ENCODE measurements around the gene CBX7.

Gene CBX7

GRCh38 chr22:39130152-39130704 lies 22.3 kb downstream of the CBX7 start:
- DNase-seq: peak in 1 of 10 donors; percentile 42
- intact Hi-C loops (cut with DNase I): no loop called here

DNA sequence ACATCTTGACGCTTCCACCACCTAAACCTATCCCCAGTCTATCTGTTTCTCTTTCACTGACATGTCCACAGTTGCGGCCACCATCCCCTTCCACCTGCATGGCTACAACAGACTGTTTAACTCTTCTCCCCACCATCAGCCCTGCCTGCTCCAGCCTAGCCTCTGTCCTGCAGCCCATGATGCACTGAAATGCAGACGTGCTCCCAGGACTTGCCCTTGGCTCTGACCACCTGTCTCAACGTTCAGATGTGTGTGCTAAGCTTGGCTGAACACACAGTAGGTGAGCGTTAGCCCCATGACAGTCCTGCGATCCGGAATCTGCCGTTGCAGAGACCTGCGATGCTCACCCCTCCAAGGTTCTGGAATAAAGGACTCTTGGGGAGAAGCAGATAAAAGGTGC lies 22.7 kb downstream of the CBX7 start:
- intact Hi-C loops (cut with DNase I): loop anchor here (10.0 kb wide), 1 partner anchor 125 kb away; no protein-coding TSS in a partner anchor
- DNase-seq: peak in 1 of 10 donors; percentile 67

GRCh38 chr22:39129081-39129480 lies 23.4 kb downstream of the CBX7 start:
- no peak for DNase-seq
- intact Hi-C loops (cut with DNase I): loop anchor here (10.0 kb wide), 1 partner anchor 124 kb away; no protein-coding TSS in a partner anchor

GRCh38 chr22:39128508-39128907 lies 24.0 kb downstream of the CBX7 start:
- peak in 3 of 10 donors; percentile 50 to 59 (median 57) for DNase-seq
- intact Hi-C loops (cut with DNase I): loop anchor here (10.0 kb wide), 1 partner anchor 124 kb away; no protein-coding TSS in a partner anchor

- DNase-seq: no peak
- intact Hi-C loops (cut with DNase I): loop anchor here (10.0 kb wide), 1 partner anchor 121 kb away; no protein-coding TSS in a partner anchor
These were observed 26.9 kb downstream of the CBX7 start for GRCh38 chr22:39125622-39126021.

GRCh38 chr22:39123751-39124581 lies 28.5 kb downstream of the CBX7 start:
- intact Hi-C loops (cut with DNase I): loop anchor here (2.0 to 10.0 kb wide), 3 partner anchors 119 to 357 kb away; no protein-coding TSS in a partner anchor

DNA sequence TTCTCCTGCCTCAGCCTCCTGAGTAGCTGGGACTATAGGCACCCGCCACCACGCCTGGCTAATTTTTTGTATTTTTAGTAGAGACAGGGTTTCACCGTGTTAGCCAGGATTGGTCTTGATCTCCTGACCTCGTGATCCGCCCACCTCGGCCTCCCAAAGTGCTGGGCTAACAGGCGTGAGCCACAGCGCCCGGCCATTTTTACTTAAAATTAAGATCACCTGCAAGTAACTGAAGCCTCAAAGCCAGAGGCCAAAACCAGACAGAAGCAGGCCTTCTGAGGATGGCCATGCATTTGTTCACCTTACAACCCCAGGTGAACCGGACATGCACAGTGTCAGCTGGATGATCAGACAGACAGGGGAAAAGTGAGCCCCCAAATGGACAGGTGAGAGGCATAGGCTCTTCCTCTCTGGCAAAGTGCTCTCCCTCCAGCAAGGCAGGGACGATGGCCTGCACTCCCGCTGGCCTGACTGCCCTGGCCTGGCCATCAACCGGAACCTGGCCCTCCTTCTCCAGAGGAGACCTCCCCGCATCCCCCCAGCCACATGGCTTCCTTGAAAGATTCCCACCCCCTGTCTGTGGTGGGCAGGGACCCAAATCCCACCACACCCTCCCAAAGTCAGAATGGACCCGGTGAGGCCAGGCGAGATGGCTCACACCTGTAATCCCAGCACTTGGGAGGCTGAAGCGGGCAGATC lies 29.6 kb downstream of the CBX7 start:
- peak in 2 of 10 donors; percentile 62 to 66 for DNase-seq
- intact Hi-C loops (cut with DNase I): loop anchor here (2.0 to 10.0 kb wide), 3 partner anchors 118 to 356 kb away; no protein-coding TSS in a partner anchor

More at GRCh38 chr22:39123751-39124581, 28.5 kb downstream of the CBX7 start:
- DNase-seq: peak in 1 of 10 donors; percentile 59

- intact Hi-C loops (cut with DNase I): loop anchor here (5.0 to 10.0 kb wide), 2 partner anchors 116 to 354 kb away; no protein-coding TSS in a partner anchor
- DNase-seq: no peak
These were observed 31.5 kb downstream of the CBX7 start for GRCh38 chr22:39120983-39121382.

- intact Hi-C loops (cut with DNase I): no loop called here
These were observed 34.8 kb downstream of the CBX7 start for GRCh38 chr22:39117585-39118191.

GRCh38 chr22:39115977-39116621 lies 36.4 kb downstream of the CBX7 start:
- intact Hi-C loops (cut with DNase I): no loop called here
- peak in 1 of 10 donors; percentile 16 for DNase-seq

More at GRCh38 chr22:39117585-39118191, 34.8 kb downstream of the CBX7 start:
- peak in 1 of 10 donors; percentile 47 for DNase-seq

DNA sequence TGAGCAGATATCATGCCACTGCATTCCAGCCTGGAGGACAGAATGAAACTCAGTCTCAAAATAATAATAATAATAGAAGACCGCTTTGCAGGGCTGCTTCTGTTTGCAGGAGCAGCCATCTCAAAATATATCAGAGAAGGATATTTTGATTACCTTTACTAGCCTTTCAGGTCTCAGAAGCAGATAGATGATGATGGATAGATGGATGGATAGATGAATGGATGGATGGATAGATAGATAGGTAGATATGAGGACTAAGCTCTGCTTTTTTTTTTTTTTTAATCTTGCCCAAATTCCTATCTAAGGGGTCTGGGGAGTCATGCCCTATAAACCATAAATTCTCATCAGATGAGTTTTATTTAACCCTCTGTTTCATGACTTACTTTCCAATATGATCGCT lies 36.9 kb downstream of the CBX7 start:
- DNase-seq: no peak
- intact Hi-C loops (cut with DNase I): no loop called here

GRCh38 chr22:39114112-39114511 lies 38.4 kb downstream of the CBX7 start:
- peak in 1 of 10 donors; percentile 21 for DNase-seq
- intact Hi-C loops (cut with DNase I): no loop called here

GRCh38 chr22:39110631-39111561 lies 41.6 kb downstream of the CBX7 start:
- DNase-seq: peak in 1 of 10 donors; percentile 14
- intact Hi-C loops (cut with DNase I): no loop called here

- no peak for DNase-seq
- intact Hi-C loops (cut with DNase I): no loop called here
These were observed 43.1 kb downstream of the CBX7 start for GRCh38 chr22:39109361-39109760.

- no peak for DNase-seq
- intact Hi-C loops (cut with DNase I): no loop called here
These were observed 44.0 kb downstream of the CBX7 start for GRCh38 chr22:39108487-39108886.

DNA sequence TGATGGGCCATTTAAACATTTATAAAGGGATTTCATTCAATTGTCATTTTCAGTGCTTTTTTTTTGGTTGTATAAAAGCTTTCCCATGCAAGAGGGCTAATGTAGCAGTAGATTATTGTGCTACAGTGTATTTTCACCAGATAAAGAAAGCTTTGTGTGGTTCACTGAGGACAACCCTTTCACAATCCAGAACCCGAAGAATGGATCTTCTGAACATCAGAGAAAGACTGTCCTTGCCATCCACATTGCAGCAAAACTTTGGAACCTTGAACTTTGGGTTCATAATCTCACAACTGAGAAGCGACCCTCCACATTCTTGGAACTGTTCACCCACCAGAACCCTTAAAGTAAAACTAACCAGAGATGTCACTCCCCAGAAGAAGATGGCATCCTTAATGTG lies 46.2 kb downstream of the CBX7 start:
- no peak for DNase-seq
- intact Hi-C loops (cut with DNase I): no loop called here

- intact Hi-C loops (cut with DNase I): no loop called here
- DNase-seq: no peak
These were observed 49.0 kb downstream of the CBX7 start for GRCh38 chr22:39103431-39103830.

- DNase-seq: peak in 1 of 10 donors; percentile 71
- intact Hi-C loops (cut with DNase I): no loop called here
These were observed 51.3 kb downstream of the CBX7 start for GRCh38 chr22:39101226-39101625.

GRCh38 chr22:39098576-39098975 lies 53.9 kb downstream of the CBX7 start:
- peak in 1 of 10 donors; percentile 46 for DNase-seq
- intact Hi-C loops (cut with DNase I): no loop called here

Data from posterior cingulate gyrus (tissue), 11 donors.